Measurements from ENCODE around the gene CHMP6. TPM values are rescaled to one million over a fixed set of nuclear protein-coding genes. Genes with fewer than 3 reads are reported as not detected.

Gene CHMP6
- total RNA-seq: 30.8 and 32.8 TPM in 2 replicates

DNA sequence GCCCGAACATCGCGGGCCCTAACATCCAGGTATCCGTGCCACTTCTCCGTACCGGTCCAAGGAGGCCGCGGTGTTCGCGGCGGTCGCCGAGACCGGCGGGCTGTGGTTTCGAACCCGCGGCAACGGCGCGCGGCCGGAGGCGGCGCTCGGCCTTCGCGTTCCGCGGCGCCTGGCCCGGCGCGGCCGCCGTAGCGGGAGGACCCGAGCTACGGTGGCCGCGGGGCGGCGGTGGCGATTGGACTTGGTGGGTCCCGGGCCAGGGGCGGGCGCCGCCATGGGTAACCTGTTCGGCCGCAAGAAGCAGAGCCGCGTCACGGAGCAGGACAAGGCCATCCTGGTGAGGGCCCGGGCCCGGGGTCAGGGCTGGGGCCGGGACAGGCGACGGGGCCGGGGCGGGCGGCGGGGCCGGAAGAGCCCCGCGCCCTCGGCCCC lies at the start of gene CHMP6:
CHMP6 (plus strand) TSS at position 197 of the 432 bp plus-strand sequence; CDS start at position 275, 78 bp downstream.
- no peaks in the 10 kb centered on the region for H3K27me3 Mint-ChIP-seq
- intact Hi-C loops (cut with micrococcal nuclease): no loop called here
- peak within 1 kb of the TSS; percentile 80 for H3K4me3 Mint-ChIP-seq
- peak; percentile 93 for DNase-seq
- peaks cover 20% of the 10 kb centered on the region for H3K4me1 Mint-ChIP-seq
- peaks cover 11% of the 10 kb centered on the region for H3K36me3 Mint-ChIP-seq (ENCODE audit: low read depth)
- peak within 1 kb of the TSS; percentile 66 for H3K27ac Mint-ChIP-seq
- H3K9me3 Mint-ChIP-seq: no peaks in the 10 kb centered on the region

DNA sequence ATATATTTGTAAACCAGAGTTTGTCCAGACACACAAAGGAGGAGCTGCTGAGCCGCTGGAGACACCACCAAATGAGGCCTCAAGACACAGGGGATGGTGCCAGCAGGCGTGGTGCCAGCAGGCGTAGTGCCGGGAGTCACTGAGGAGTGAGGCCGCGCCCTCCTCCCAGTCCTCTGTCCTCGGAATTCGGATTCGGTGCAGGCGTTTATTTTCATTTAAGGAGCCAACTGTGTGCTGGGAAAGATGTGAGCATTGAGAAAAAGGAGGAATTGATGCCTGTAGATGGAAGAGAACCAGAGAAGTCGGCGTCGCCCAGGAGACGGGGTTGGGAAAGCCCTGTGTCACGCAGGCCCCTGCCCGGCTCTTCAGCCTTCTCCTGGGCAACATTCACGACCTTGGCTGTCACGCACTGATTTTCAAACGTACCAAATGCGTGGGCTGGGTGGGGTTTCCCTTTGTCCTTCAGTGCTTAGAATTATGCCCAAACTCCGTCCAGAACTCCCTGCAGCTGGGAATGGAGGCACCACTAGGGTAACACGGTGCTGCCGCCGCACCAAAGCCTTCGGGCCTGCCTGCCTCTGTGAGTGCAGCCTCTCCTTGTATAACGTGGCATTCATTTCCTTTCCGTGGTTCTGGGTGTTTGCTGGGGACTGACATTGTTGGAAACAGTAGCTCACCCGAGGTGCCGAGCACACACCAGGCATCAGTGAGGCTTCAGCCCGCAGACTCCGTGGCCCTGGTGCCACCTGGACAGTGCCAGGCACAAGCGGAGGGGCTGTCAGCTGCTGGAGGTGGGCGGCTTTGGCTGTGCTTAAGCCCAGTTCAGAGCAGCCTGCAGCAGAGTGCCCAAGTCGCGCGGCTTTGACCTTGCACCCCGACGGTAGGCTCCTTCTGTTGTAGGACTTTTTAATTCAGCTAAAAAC lies 49.0 kb upstream of the CHMP6 start:
- H3K36me3 Mint-ChIP-seq (ENCODE audit: low read depth): peaks cover 47% of the 10 kb centered on the region
- DNase-seq: no peak
- H3K4me1 Mint-ChIP-seq: peaks cover 26% of the 10 kb centered on the region
- no peak overlapping the region for H3K27ac Mint-ChIP-seq
- no peaks in the 10 kb centered on the region for H3K27me3 Mint-ChIP-seq
- intact Hi-C loops (cut with micrococcal nuclease): no loop called here
- no peaks in the 10 kb centered on the region for H3K9me3 Mint-ChIP-seq
- H3K4me3 Mint-ChIP-seq: no peak overlapping the region

DNA sequence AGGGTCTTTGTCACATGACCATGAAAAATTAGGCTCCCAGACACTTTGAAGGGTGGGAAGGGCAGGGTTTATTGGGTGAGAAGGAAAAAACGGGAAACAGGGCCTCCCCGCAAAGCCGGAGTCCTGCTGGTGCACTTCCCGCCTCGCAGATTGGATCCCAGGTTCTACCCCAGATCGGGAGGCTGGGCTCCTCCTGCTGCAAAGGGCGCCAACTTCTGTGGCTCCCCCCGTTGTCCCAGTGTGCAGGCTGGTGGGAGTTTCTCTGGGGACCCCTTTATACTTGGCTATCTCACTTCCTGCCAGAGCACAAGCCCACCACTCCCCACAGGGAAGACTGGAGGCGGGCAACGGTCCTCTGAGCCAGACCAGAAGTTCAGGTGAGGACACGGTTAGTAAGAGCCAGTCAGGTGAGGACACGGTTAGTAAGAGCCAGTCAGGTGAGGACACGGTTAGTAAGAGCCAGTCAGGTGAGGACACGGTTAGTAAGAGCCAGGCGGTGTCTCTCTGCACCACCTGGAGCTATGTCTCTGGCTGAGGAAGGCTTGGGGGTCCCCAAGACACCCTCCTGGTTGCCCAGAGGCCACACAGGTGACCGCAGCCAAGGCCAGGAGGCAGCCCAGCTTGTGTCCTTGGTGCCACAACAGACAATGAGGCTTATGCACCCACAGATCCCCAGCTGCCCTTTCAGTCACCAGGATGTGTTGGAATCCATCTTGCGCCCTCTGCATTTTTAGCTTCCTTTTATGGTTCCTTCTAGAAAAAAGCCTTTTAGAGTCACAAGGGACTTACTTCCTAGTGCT lies 48.1 kb upstream of the CHMP6 start:
- no peaks in the 10 kb centered on the region for H3K27me3 Mint-ChIP-seq
- no peaks in the 10 kb centered on the region for H3K9me3 Mint-ChIP-seq
- no peak overlapping the region for H3K4me3 Mint-ChIP-seq

DNA sequence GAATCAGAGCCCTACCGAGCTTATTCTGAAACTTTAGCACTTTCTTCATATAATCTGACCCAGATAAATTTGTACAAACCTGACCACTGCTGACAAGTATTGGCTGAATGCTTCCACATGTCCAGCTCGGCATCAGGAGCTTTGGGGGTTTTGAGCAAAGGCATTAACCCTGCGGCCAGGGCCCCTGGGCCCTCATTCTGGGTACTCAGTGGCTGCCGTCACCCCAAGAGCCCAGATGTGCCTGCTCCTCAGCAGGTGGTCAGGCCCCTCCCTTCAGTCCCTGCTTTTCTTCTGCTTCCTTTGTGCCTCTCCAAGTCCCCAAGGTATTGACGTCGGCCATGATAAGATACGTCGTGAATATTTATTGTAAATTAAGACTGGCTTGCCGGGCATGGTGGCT lies 47.3 kb upstream of the CHMP6 start:
- Mint-ChIP-seq H3K27me3 (no peaks in the 10 kb centered on the region), H3K4me3 (no peak overlapping the region), H3K9me3 (no peaks in the 10 kb centered on the region), H3K36me3 (ENCODE audit: low read depth) (peaks cover 46% of the 10 kb centered on the region), H3K27ac (no peak overlapping the region), H3K4me1 (peaks cover 10% of the 10 kb centered on the region)
- no peak for DNase-seq
- intact Hi-C loops (cut with micrococcal nuclease): no loop called here

More for the DNA sequence above, 48.1 kb upstream of the CHMP6 start:
- Mint-ChIP-seq H3K36me3 (ENCODE audit: low read depth) (peaks cover 46% of the 10 kb centered on the region), H3K4me1 (peaks cover 18% of the 10 kb centered on the region), H3K27ac (no peak overlapping the region)
- intact Hi-C loops (cut with micrococcal nuclease): no loop called here
- DNase-seq: no peak

DNA sequence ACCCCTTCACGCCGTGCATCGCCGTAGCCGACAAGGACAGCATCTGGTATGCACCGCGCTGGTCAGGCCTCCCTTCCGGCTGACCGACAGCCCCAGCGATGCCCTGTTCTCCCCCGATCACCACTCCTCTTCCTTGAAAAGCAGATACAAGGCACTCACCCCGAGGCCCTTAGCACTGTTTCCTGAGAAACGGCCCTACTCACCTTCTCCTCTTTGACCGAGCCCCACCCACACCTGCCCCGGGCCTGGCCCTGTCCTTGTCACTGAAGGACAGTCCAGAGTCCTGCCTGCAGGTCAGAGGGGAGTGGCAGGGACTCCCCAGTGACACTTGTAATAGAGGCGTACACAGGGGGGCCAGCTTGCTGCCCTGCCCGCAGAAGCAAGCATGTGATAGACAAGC lies 45.9 kb upstream of the CHMP6 start:
- H3K36me3 Mint-ChIP-seq (ENCODE audit: low read depth): peaks cover 48% of the 10 kb centered on the region
- H3K27ac Mint-ChIP-seq: no peak overlapping the region
- no peak overlapping the region for H3K4me3 Mint-ChIP-seq
- H3K4me1 Mint-ChIP-seq: peaks cover 6% of the 10 kb centered on the region
- intact Hi-C loops (cut with micrococcal nuclease): no loop called here
- H3K9me3 Mint-ChIP-seq: no peaks in the 10 kb centered on the region
- no peaks in the 10 kb centered on the region for H3K27me3 Mint-ChIP-seq
- no peak for DNase-seq

DNA sequence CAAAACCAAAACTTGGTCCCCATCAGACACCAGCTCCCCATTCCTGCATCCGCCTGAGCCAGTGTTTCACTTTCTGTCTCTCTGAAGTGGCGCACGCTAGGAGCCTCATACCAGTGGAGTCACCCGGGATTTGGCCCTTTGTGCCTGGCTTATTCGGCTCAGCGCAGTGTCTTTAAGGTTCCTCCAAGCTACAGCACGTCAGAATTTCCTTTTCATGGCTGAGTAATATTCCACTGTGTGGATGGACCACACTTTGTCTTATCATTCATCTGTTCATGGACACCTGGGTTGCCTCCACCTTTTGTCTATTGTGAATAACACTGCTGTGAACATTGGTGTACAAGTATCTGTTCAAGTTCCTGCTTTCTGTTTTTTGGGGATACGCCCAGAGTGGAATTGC lies 45.2 kb upstream of the CHMP6 start:
- no peak overlapping the region for H3K27ac Mint-ChIP-seq

DNA sequence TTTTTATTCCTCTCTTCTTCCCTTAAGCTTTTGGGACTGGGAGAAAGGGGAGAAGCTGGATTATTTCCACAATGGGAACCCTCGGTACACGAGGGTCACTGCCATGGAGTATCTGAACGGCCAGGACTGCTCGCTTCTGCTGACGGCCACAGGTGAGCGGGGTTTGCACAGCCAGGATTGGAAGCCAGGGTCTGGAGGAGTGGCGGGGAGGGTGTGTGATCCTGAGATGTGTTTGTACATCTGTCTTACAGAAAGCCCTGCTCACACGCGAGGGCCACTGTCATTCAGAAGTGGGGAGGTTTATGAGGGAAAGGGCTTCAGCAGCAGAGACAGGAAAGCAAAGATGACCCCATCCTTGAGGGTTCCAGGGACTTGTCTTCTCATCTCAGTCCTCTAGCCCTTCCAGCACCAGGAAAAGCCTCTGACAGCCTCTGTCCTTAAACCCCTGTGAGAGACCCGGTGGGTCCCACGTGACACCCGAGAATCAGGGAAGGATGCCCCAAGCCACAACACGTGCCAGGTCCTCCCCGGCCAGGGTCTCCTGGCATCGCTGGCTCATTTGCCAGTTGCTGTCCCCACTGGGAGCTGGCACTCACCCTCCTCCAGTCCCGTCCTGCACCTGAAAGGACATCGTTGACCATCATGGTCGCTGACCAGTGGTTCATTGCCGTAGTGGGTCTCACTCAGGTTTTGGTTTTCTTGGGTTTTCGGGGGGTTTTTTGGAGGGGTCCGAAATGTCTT lies 44.3 kb upstream of the CHMP6 start:
- H3K27ac Mint-ChIP-seq: no peak overlapping the region
- peaks cover 46% of the 10 kb centered on the region for H3K36me3 Mint-ChIP-seq (ENCODE audit: low read depth)
- peaks cover 5% of the 10 kb centered on the region for H3K4me1 Mint-ChIP-seq
- no peaks in the 10 kb centered on the region for H3K27me3 Mint-ChIP-seq
- H3K4me3 Mint-ChIP-seq: no peak overlapping the region
- no peaks in the 10 kb centered on the region for H3K9me3 Mint-ChIP-seq
- intact Hi-C loops (cut with micrococcal nuclease): no loop called here
- DNase-seq: no peak

More for the DNA sequence above, 45.2 kb upstream of the CHMP6 start:
- intact Hi-C loops (cut with micrococcal nuclease): no loop called here
- no peaks in the 10 kb centered on the region for H3K27me3 Mint-ChIP-seq
- H3K36me3 Mint-ChIP-seq (ENCODE audit: low read depth): peaks cover 47% of the 10 kb centered on the region
- no peak overlapping the region for H3K4me3 Mint-ChIP-seq
- DNase-seq: no peak
- peaks cover 6% of the 10 kb centered on the region for H3K4me1 Mint-ChIP-seq
- H3K9me3 Mint-ChIP-seq: no peaks in the 10 kb centered on the region

DNA sequence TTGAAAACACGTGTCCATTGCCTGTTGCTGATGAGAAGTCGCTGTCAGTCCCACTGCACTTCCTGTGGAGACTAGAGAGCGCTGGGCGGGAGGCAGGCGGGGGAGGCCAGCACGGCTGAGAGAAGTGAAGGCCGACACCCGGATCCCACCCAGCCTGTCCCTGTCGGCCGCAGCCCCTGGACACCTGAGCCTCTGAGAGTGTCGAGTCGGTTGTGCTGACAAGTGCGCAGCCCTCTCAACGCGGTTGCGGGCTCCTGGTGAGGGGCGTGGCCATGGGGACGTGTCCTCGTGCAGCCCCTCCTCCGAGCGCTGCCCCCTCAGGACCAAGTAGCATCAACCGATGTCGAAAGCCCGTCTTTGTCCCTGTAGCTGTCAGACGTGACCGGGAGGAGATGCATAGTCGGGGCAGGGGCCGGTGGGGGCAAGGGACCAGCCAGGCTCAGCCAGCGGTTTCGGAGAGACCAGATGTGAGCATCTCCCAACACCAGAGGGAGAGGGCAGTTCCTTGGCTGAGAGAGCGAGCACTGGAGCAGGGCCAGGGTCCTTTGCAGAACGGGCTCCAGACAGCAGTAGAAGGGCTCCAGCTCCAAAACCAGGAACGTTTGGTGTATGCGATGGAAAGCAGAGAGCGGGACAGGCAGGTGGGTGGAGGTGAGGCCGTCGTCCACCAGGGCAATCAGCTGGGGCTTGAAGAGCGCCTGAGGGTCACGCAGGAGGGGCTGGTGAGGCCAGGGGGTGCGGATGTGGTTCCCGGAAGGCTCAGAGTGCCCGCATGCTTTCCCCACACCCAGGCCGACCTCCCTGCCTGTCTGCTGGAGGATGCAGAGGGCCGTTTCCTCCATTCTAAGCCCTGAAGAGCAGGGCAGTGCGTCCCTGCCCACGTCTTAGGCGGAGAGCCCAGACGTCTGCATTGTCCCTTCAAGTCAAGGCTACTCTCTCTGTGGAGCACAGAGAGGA lies 43.3 kb upstream of the CHMP6 start:
- Mint-ChIP-seq H3K4me1 (peaks cover 4% of the 10 kb centered on the region), H3K36me3 (ENCODE audit: low read depth) (peaks cover 44% of the 10 kb centered on the region), H3K9me3 (no peaks in the 10 kb centered on the region), H3K4me3 (no peak overlapping the region), H3K27me3 (no peaks in the 10 kb centered on the region), H3K27ac (no peak overlapping the region)
- intact Hi-C loops (cut with micrococcal nuclease): no loop called here
- no peak for DNase-seq

DNA sequence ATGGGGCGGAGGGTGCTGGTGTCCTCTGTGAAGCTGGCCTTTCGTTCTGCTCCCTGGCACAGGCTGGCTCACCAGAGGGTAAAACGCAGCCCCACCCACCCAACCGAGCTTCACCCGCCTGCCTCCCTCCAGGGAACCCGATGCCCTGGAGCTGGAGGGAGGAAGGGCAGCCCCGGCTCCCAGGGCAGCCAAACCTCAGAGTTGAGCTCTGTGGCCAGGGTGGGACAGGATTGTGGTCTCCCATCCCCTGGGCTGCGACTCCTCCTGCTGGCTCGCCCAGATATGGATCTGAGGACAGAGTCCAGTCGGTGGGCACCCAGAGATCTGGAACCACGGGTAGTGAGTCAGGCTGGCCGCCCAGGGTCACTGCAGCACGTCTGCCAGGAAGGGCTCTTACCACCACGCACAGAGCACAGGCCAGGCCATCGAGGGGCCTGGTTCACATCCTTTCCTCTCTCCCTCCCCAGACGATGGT lies 42.6 kb upstream of the CHMP6 start:
- peaks cover 44% of the 10 kb centered on the region for H3K36me3 Mint-ChIP-seq (ENCODE audit: low read depth)
- DNase-seq: no peak
- no peak overlapping the region for H3K27ac Mint-ChIP-seq
- intact Hi-C loops (cut with micrococcal nuclease): no loop called here
- H3K27me3 Mint-ChIP-seq: no peaks in the 10 kb centered on the region
- no peaks in the 10 kb centered on the region for H3K9me3 Mint-ChIP-seq
- H3K4me3 Mint-ChIP-seq: no peak overlapping the region
- H3K4me1 Mint-ChIP-seq: peaks cover 4% of the 10 kb centered on the region

DNA sequence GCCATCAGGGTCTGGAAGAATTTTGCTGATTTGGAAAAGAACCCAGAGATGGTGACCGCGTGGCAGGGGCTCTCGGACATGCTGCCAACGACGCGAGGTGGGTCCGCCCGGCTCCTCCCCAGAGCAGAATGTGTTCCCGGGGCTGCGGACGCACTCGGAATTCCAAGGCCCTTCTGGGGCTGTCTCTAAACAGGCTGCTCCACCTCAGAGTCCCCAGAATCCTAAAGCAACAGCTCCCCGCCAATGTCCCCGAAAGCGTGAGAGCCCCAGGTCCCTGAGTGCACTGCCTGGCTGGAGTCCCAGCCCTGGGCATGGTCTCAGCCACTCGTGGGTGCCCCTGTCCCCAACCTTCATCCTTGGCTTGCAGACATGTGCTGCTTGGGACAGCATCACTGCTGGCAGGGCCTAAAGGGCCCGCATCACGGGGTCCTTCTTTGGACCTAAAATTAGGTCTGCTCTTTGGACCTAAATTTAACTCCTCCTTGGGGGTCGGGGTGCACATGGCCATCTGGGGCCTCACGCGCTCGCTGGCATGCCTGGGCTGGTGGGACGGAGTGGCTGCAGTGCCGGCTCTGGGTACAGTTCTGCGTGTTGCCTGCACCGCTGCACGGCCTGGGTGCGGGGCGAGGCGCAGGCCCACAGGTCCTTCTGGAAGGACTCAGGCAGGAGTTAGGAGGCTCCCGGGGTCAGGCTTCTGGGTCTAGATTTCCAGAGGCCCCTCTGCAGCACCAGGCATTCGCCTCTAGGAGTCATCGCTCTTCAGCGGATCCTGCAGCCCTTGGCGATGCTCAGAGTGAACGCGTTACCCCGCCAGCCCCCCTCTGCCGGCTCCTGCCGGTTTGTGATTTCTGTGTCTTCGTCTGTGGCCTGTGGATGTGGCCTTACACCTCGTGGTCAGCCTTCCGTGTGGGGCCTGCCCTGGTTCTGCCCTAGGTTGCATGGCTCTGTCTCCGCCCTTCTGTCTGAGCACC lies 41.9 kb upstream of the CHMP6 start:
- no peak overlapping the region for H3K27ac Mint-ChIP-seq
- H3K27me3 Mint-ChIP-seq: no peaks in the 10 kb centered on the region
- no peak overlapping the region for H3K4me3 Mint-ChIP-seq
- intact Hi-C loops (cut with micrococcal nuclease): no loop called here
- H3K36me3 Mint-ChIP-seq (ENCODE audit: low read depth): peaks cover 40% of the 10 kb centered on the region
- H3K4me1 Mint-ChIP-seq: peaks cover 4% of the 10 kb centered on the region
- DNase-seq: no peak
- no peaks in the 10 kb centered on the region for H3K9me3 Mint-ChIP-seq

DNA sequence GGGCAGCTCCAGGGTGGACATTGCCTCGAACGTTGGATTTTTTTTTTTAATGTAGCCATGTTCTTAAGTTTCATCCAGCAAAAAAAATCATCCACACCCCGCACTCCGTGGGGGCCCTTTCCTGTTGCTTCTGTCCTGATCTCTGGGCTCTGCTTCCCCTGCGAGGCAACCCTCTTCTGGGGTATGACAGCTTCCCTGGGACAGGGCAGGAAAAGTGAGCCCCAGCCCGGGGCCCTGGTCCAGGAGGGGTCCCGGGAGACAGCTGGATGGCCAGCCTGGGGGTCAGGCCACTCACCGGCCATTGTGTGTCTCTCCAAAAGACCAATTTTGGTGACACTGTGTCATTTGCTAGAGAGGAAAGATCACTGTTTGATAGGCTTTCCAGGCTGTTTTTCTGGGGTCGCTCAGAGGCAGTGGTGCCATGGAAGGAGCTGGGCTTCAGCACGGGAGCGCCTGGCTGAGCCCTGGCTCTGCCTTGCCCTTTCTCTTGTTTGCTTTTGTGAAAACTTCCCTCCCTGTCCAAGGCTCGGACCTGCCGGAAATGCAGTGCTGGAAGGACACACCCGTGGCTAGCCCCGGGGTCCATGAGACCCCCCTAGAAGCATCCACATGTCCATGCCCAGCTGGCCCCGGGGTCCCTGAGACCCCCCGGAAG lies 41.0 kb upstream of the CHMP6 start:
- DNase-seq: no peak
- no peak overlapping the region for H3K27ac Mint-ChIP-seq
- no peak overlapping the region for H3K4me3 Mint-ChIP-seq
- H3K36me3 Mint-ChIP-seq (ENCODE audit: low read depth): peaks cover 41% of the 10 kb centered on the region
- H3K27me3 Mint-ChIP-seq: no peaks in the 10 kb centered on the region
- intact Hi-C loops (cut with micrococcal nuclease): no loop called here
- peaks cover 4% of the 10 kb centered on the region for H3K4me1 Mint-ChIP-seq
- H3K9me3 Mint-ChIP-seq: no peaks in the 10 kb centered on the region
